Measurements from ENCODE around the gene CNTNAP4. TPM values are rescaled to one million over a fixed set of nuclear protein-coding genes. Genes with fewer than 3 reads are reported as not detected.

Gene CNTNAP4
- total RNA-seq, 1 donor from 2014 or later: not detected

GRCh38 chr16:76574651-76575050 is 297.4 kb downstream of the CNTNAP4 start:
- H3K4me3 ChIP-seq (ENCODE audit: low read depth, low read length): no peak overlapping the region
- DNase-seq (ENCODE audit: low read depth): no peak
- TF ChIP-seq CTCF (IDR thresholded peaks at IDR 0.05; ENCODE audit: insufficient read depth, low read length, poor library complexity, severe bottlenecking): no peak
- H3K36me3 ChIP-seq (ENCODE audit: control insufficient read depth, insufficient read depth, low read length): no peaks in the 10 kb centered on the region
- no peaks in the 10 kb centered on the region for H3K27me3 ChIP-seq (ENCODE audit: control insufficient read depth, insufficient read depth, low read length)

GRCh38 chr16:76576526-76576925 is 299.3 kb downstream of the CNTNAP4 start:
- DNase-seq (ENCODE audit: low read depth): no peak
- Histone ChIP-seq H3K36me3 (ENCODE audit: control insufficient read depth, insufficient read depth, low read length) (no peaks in the 10 kb centered on the region), H3K4me3 (ENCODE audit: low read depth, low read length) (no peak overlapping the region), H3K27me3 (ENCODE audit: control insufficient read depth, insufficient read depth, low read length) (no peaks in the 10 kb centered on the region)
- TF ChIP-seq CTCF (IDR thresholded peaks at IDR 0.05; ENCODE audit: insufficient read depth, low read length, poor library complexity, severe bottlenecking): no peak

- no peak for DNase-seq (ENCODE audit: low read depth)
- no peak for TF ChIP-seq CTCF (IDR thresholded peaks at IDR 0.05; ENCODE audit: insufficient read depth, low read length, poor library complexity, severe bottlenecking)
- H3K4me3 ChIP-seq (ENCODE audit: low read depth, low read length): no peak overlapping the region
- H3K27me3 ChIP-seq (ENCODE audit: control insufficient read depth, insufficient read depth, low read length): no peaks in the 10 kb centered on the region
- no peaks in the 10 kb centered on the region for H3K36me3 ChIP-seq (ENCODE audit: control insufficient read depth, insufficient read depth, low read length)
Observed at GRCh38 chr16:76577003-76577402, 299.8 kb downstream of the CNTNAP4 start.

GRCh38 chr16:76579277-76579922 is 302.2 kb downstream of the CNTNAP4 start:
- H3K4me3 ChIP-seq (ENCODE audit: low read depth, low read length): no peak overlapping the region
- H3K27me3 ChIP-seq (ENCODE audit: control insufficient read depth, insufficient read depth, low read length): no peaks in the 10 kb centered on the region
- DNase-seq (ENCODE audit: low read depth): no peak
- no peaks in the 10 kb centered on the region for H3K36me3 ChIP-seq (ENCODE audit: control insufficient read depth, insufficient read depth, low read length)
- TF ChIP-seq CTCF (IDR thresholded peaks at IDR 0.05; ENCODE audit: insufficient read depth, low read length, poor library complexity, severe bottlenecking): no peak

GRCh38 chr16:76583466-76583865 is 306.3 kb downstream of the CNTNAP4 start:
- Histone ChIP-seq H3K36me3 (ENCODE audit: control insufficient read depth, insufficient read depth, low read length) (no peaks in the 10 kb centered on the region), H3K27me3 (ENCODE audit: control insufficient read depth, insufficient read depth, low read length) (no peaks in the 10 kb centered on the region), H3K4me3 (ENCODE audit: low read depth, low read length) (no peak overlapping the region)
- TF ChIP-seq CTCF (IDR thresholded peaks at IDR 0.05; ENCODE audit: insufficient read depth, low read length, poor library complexity, severe bottlenecking): no peak
- DNase-seq (ENCODE audit: low read depth): no peak

GRCh38 chr16:76583945-76584344 is 306.7 kb downstream of the CNTNAP4 start:
- H3K27me3 ChIP-seq (ENCODE audit: control insufficient read depth, insufficient read depth, low read length): no peaks in the 10 kb centered on the region
- H3K4me3 ChIP-seq (ENCODE audit: low read depth, low read length): no peak overlapping the region
- no peak for TF ChIP-seq CTCF (IDR thresholded peaks at IDR 0.05; ENCODE audit: insufficient read depth, low read length, poor library complexity, severe bottlenecking)
- no peaks in the 10 kb centered on the region for H3K36me3 ChIP-seq (ENCODE audit: control insufficient read depth, insufficient read depth, low read length)
- DNase-seq (ENCODE audit: low read depth): no peak

All from kidney epithelial cell (primary cell).